ENCODE measurements around the gene NMBR.
"Not testable (repeated sequence)": the region's sequence is repeated elsewhere in the genome, so short reads cannot be mapped to it uniquely, and the experiment has no call there.

The NMBR gene

GRCh38 chr6:142154336-142154735 is 7.4 kb upstream of the NMBR start:
- no peak for TF ChIP-seq EZH2phosphoT487 (conservative IDR thresholded peaks at IDR 0.05; ENCODE audit: low read length)
- TF ChIP-seq, protein P1, sequence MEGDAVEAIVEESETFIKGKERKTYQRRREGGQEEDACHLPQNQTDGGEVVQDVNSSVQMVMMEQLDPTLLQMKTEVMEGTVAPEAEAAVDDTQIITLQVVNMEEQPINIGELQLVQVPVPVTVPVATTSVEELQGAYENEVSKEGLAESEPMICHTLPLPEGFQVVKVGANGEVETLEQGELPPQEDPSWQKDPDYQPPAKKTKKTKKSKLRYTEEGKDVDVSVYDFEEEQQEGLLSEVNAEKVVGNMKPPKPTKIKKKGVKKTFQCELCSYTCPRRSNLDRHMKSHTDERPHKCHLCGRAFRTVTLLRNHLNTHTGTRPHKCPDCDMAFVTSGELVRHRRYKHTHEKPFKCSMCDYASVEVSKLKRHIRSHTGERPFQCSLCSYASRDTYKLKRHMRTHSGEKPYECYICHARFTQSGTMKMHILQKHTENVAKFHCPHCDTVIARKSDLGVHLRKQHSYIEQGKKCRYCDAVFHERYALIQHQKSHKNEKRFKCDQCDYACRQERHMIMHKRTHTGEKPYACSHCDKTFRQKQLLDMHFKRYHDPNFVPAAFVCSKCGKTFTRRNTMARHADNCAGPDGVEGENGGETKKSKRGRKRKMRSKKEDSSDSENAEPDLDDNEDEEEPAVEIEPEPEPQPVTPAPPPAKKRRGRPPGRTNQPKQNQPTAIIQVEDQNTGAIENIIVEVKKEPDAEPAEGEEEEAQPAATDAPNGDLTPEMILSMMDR (IDR thresholded peaks at IDR 0.05; ENCODE audit: insufficient read depth, low read length, poor library complexity, severe bottlenecking): no peak
- Histone ChIP-seq H3K9ac (ENCODE audit: low read length) (no peak overlapping the region), H3K4me3 (ENCODE audit: insufficient read depth, low read length, poor library complexity, severe bottlenecking) (no peak overlapping the region), H4K20me1 (ENCODE audit: low read depth, low read length) (peaks cover 52% of the 10 kb centered on the region), H3K27ac (ENCODE audit: low read depth, low read length) (no peak overlapping the region), H2AFZ (ENCODE audit: low read depth, low read length, severe bottlenecking) (no peak overlapping the region), H3F3A (ENCODE audit: insufficient read depth) (peaks cover 3% of the 10 kb centered on the region; the same call in 1 of the 2 replicates), H3K9me2 (replicated peaks; ENCODE audit: insufficient read depth, low read length) (no peaks in the 10 kb centered on the region), H3K4me2 (ENCODE audit: low read depth, low read length, poor library complexity, severe bottlenecking) (peak overlapping the region; percentile 44), H3K27me3 (ENCODE audit: low read length) (no peaks in the 10 kb centered on the region), H3K9me3 (ENCODE audit: insufficient read depth, low read length) (no peaks in the 10 kb centered on the region), H3K79me2 (ENCODE audit: insufficient read depth, low read length) (peaks cover 98% of the 10 kb centered on the region), H3K36me3 (ENCODE audit: low read length) (0 out of 2 replicates have a peak, but pooled peaks cover 4% of the 10 kb centered on the region)

DNA sequence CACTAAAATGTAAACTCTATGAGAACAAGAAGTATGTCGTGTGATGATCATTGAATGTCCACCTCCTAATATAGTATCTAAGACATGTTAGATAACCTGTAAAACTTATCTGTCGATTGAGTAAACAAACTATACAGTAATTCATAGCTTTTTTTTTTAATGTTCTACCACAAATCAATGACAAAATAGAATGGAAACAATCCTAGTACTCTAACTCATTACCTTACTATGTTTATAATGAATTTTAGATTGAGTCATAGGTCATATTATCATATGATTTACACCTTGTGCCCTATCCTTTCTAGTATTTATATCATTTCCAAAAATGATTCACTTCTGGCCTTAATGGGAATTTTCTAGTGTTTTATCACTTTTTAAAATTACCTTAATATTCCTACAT is 6.3 kb upstream of the NMBR start:
- TF ChIP-seq, protein P1 (IDR thresholded peaks at IDR 0.05; ENCODE audit: insufficient read depth, low read length, poor library complexity, severe bottlenecking): no peak
- no peak for TF ChIP-seq EZH2phosphoT487 (conservative IDR thresholded peaks at IDR 0.05; ENCODE audit: low read length)
- no peaks in the 10 kb centered on the region for H3K27me3 ChIP-seq (ENCODE audit: low read length)
- H2AFZ ChIP-seq (ENCODE audit: low read depth, low read length, severe bottlenecking): no peak overlapping the region
- peaks cover 99% of the 10 kb centered on the region for H3K79me2 ChIP-seq (ENCODE audit: insufficient read depth, low read length)
- no peak overlapping the region for H3K27ac ChIP-seq (ENCODE audit: low read depth, low read length)
- H3K9me3 ChIP-seq (ENCODE audit: insufficient read depth, low read length): no peaks in the 10 kb centered on the region
- H3K9me2 ChIP-seq (replicated peaks; ENCODE audit: insufficient read depth, low read length): no peaks in the 10 kb centered on the region
- 0 out of 2 replicates have a peak, but pooled peaks cover 4% of the 10 kb centered on the region for H3K36me3 ChIP-seq (ENCODE audit: low read length)
- H3F3A ChIP-seq (ENCODE audit: insufficient read depth): peaks cover 3% of the 10 kb centered on the region; the same call in 1 of the 2 replicates
- H4K20me1 ChIP-seq (ENCODE audit: low read depth, low read length): peaks cover 53% of the 10 kb centered on the region
- no peak overlapping the region for H3K4me2 ChIP-seq (ENCODE audit: low read depth, low read length, poor library complexity, severe bottlenecking)
- H3K9ac ChIP-seq (ENCODE audit: low read length): no peak overlapping the region
- H3K4me3 ChIP-seq (ENCODE audit: insufficient read depth, low read length, poor library complexity, severe bottlenecking): no peak overlapping the region

- TF ChIP-seq, protein P1 (IDR thresholded peaks at IDR 0.05; ENCODE audit: insufficient read depth, low read length, poor library complexity, severe bottlenecking): no peak
- no peak for TF ChIP-seq EZH2phosphoT487 (conservative IDR thresholded peaks at IDR 0.05; ENCODE audit: low read length)
- peaks cover 49% of the 10 kb centered on the region for H4K20me1 ChIP-seq (ENCODE audit: low read depth, low read length)
- no peak overlapping the region for H2AFZ ChIP-seq (ENCODE audit: low read depth, low read length, severe bottlenecking)
- H3K27me3 ChIP-seq (ENCODE audit: low read length): no peaks in the 10 kb centered on the region
- H3K36me3 ChIP-seq (ENCODE audit: low read length): 0 out of 2 replicates have a peak, but pooled peaks cover 4% of the 10 kb centered on the region
- H3K9me2 ChIP-seq (replicated peaks; ENCODE audit: insufficient read depth, low read length): no peaks in the 10 kb centered on the region
- H3K79me2 ChIP-seq (ENCODE audit: insufficient read depth, low read length): peaks cover 99% of the 10 kb centered on the region
- H3K9me3 ChIP-seq (ENCODE audit: insufficient read depth, low read length): no peaks in the 10 kb centered on the region
- H3K4me2 ChIP-seq (ENCODE audit: low read depth, low read length, poor library complexity, severe bottlenecking): no peak overlapping the region
- peaks cover 3% of the 10 kb centered on the region; the same call in 1 of the 2 replicates for H3F3A ChIP-seq (ENCODE audit: insufficient read depth)
- no peak overlapping the region for H3K4me3 ChIP-seq (ENCODE audit: insufficient read depth, low read length, poor library complexity, severe bottlenecking)
- H3K27ac ChIP-seq (ENCODE audit: low read depth, low read length): no peak overlapping the region
- H3K9ac ChIP-seq (ENCODE audit: low read length): no peak overlapping the region
These were observed 5.8 kb upstream of the NMBR start for GRCh38 chr6:142152746-142153145.

- not testable (repeated sequence) for H3F3A ChIP-seq (ENCODE audit: insufficient read depth); H3K4me2 ChIP-seq (ENCODE audit: low read depth, low read length, poor library complexity, severe bottlenecking); H3K27me3 ChIP-seq (ENCODE audit: low read length); H3K79me2 ChIP-seq (ENCODE audit: insufficient read depth, low read length); H3K27ac ChIP-seq (ENCODE audit: low read depth, low read length); H2AFZ ChIP-seq (ENCODE audit: low read depth, low read length, severe bottlenecking); H4K20me1 ChIP-seq (ENCODE audit: low read depth, low read length); H3K4me3 ChIP-seq (ENCODE audit: insufficient read depth, low read length, poor library complexity, severe bottlenecking); H3K9me3 ChIP-seq (ENCODE audit: insufficient read depth, low read length); H3K36me3 ChIP-seq (ENCODE audit: low read length); H3K9ac ChIP-seq (ENCODE audit: low read length); H3K9me2 ChIP-seq (replicated peaks; ENCODE audit: insufficient read depth, low read length)
These were observed 5.4 kb downstream of the NMBR start for GRCh38 chr6:142141531-142141930.
